NB4 (cell line): ENCODE data around the gene FAM111A.

Source experiments
- DNase-seq: peaks from one replicate; pipeline ENCODE4 v3.0.0; 2010; ENCODE audit warnings: low read depth
- H3K4me3 ChIP-seq: one replicate; pipeline ENCODE4 v1.5.1; 2011; ENCODE audit warnings: mild to moderate bottlenecking, low read depth, low read length, moderate library complexity
- CTCF ChIP-seq: IDR thresholded peaks from one replicate; pipeline ENCODE4 v1.5.1; 2012; ENCODE audit warnings: low read depth, low read length
- MYC ChIP-seq: IDR thresholded peaks from 2 replicates; pipeline ENCODE4 v1.6.1; 2011; ENCODE audit warnings: low read depth, low read length
- POLR2A ChIP-seq: IDR thresholded peaks from 2 replicates; pipeline ENCODE4 v1.6.1; 2011; ENCODE audit warnings: mild to moderate bottlenecking; ENCODE audit not compliant: insufficient read length; ENCODE audit errors: extremely low read depth
- TF ChIP-seq, protein P1 (sequence below): IDR thresholded peaks from 2 replicates; pipeline ENCODE4 v1.6.1; 2011; ENCODE audit warnings: low read depth, low read length

Gene FAM111A

DNA sequence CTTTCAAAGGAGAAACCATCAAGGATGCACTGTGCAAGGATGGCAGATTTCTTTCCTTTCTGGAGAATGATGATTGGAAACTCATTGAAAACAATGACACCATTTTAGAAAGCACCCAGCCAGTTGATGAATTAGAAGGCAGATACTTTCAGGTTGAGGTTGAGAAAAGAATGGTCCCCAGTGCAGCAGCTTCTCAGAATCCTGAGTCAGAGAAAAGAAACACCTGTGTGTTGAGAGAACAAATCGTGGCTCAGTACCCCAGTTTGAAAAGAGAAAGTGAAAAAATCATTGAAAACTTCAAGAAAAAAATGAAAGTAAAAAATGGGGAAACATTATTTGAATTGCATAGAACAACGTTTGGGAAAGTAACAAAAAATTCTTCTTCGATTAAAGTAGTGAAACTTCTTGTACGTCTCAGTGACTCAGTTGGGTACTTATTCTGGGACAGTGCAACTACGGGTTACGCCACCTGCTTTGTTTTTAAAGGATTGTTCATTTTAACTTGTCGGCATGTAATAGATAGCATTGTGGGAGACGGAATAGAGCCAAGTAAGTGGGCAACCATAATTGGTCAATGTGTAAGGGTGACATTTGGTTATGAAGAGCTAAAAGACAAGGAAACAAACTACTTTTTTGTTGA is 9.8 kb downstream of the FAM111A start:
- H3K4me3 ChIP-seq = no peak overlapping the region
- DNase-seq = no peak
- TF ChIP-seq MYC (no peak), POLR2A (no peak), CTCF (no peak)
- TF ChIP-seq, protein P1, sequence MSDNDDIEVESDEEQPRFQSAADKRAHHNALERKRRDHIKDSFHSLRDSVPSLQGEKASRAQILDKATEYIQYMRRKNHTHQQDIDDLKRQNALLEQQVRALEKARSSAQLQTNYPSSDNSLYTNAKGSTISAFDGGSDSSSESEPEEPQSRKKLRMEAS = no peak

GRCh38 chr11:59154610-59155009 is 12.0 kb downstream of the FAM111A start:
- peak; percentile 9 for DNase-seq
- no peak overlapping the region for H3K4me3 ChIP-seq
- TF ChIP-seq POLR2A (no peak), MYC (no peak), CTCF (no peak)
- TF ChIP-seq, protein P1 = no peak

DNA sequence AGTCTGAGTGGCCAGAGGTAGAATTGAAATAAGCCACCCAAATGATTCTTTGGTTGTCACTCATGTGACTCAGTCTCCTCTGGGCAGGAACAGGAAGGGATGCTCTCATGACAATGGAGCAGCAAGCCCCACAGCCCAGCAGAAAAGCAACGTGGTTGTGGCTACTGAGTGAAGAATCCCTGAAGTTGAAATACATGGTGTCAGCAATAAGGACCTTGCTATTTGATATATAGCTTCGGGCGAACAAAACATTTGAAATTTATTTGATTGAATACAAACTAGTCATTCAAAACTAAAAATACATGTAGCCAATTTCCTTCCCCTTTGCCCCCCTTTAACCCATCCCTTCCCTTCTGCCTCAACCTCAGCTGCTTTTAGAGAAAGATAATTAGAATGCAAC is 14.8 kb downstream of the FAM111A start:
- TF ChIP-seq POLR2A (no peak), MYC (no peak), CTCF (no peak)
- TF ChIP-seq, protein P1 = no peak
- no peak for DNase-seq
- no peak overlapping the region for H3K4me3 ChIP-seq

DNA sequence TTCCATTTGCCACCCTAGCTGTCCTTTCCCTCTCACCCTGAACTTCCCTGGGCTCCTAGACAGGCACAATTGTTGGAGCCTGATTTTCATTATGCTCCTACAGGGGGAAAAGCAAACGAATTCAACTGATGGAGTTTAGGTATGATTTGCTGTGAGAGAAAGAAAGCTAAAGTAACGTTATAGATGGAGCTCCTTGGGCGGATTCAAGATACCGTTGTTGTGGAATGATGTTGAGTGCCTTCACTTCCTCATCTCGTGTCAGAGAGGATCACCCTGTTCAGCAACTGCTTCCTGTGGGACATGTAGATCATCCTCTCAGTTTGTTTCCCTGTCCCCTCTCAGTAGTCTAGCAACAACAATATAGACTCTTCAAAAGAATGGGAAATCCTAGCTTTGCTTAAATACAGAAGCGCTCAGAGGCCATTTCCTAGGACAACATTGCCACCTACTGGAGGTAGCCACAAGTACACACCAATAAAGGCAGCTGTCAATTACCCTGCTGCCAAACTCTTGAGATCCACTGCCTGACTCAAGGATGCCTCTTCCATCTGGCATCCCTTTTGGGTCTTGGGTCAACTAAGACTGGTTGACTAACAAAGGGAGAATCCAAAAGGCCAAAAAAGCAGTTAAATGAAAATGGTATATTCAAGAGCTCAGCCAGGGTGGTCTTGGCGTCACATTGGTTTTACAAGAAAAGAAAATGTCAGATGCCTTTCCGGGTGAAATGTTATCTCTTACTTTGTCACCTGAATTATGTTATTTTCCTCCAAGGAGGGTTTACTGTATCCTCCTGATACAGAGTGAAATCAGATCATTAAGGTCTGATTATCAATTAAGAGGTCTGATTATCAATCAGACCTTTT is 15.8 kb downstream of the FAM111A start:
- peak; percentile 83 for DNase-seq
- TF ChIP-seq CTCF (peak; percentile 78), MYC (no peak; the same call in 1 of the 2 replicates)
- no peak overlapping the region for H3K4me3 ChIP-seq

- DNase-seq = no peak
- TF ChIP-seq CTCF = no peak
- TF ChIP-seq POLR2A = no peak
- no peak for TF ChIP-seq MYC
- TF ChIP-seq, protein P1 = no peak
- H3K4me3 ChIP-seq = no peak overlapping the region
These were observed 21.4 kb downstream of the FAM111A start for GRCh38 chr11:59164028-59164427.
